Neural crest cell (in vitro differentiated cells): Measurements from ENCODE around the gene SORCS2. TPM values are rescaled to one million over a fixed set of nuclear protein-coding genes. Genes with fewer than 3 reads are reported as not detected.

ENCODE experiments used
- DNase-seq: peaks from one replicate; pipeline ENCODE4 v3.0.0; 2021; ENCODE audit warnings: low read depth, mixed read lengths, low spot score
- H3K27ac Mint-ChIP-seq: one replicate; pipeline ENCODE4 v1.8.0; 2021; ENCODE audit warnings: mild to moderate bottlenecking, mixed read lengths; ENCODE audit not compliant: unreplicated experiment
- H3K27me3 Mint-ChIP-seq: 2 replicates; pipeline ENCODE4 v1.8.0; 2021; ENCODE audit warnings: low read depth, mild to moderate bottlenecking, mixed read lengths
- H3K36me3 Mint-ChIP-seq: 2 replicates; pipeline ENCODE4 v1.8.0; 2021; ENCODE audit warnings: low read depth, mild to moderate bottlenecking, mixed read lengths
- H3K4me1 Mint-ChIP-seq: 2 replicates; pipeline ENCODE4 v1.8.0; 2021; ENCODE audit warnings: mixed read lengths
- H3K4me3 Mint-ChIP-seq: one replicate; pipeline ENCODE4 v1.8.0; 2021; ENCODE audit warnings: mild to moderate bottlenecking, mixed read lengths
- H3K9me3 Mint-ChIP-seq: 2 replicates; pipeline ENCODE4 v1.8.0; 2021; ENCODE audit warnings: mixed read lengths
- CTCF ChIP-seq: fragments of 200-600 bp; sonication (generic); conservative IDR thresholded peaks from 2 replicates; pipeline ENCODE4 v1.5.0; 2021; ENCODE audit warnings: antibody characterized with exemption, mild to moderate bottlenecking
- total RNA-seq: library from RNA; stranded (reverse); gene quantifications from 2 replicates; pipeline ENCODE4 v1.2.1, GENCODE V29; 2021

The SORCS2 gene
- total RNA-seq, 1 donor from 2014 or later, result 1.1 TPM

GRCh38 chr4:7649411-7649740 lies 457.0 kb downstream of the SORCS2 start:
- no peak for TF ChIP-seq CTCF

DNA sequence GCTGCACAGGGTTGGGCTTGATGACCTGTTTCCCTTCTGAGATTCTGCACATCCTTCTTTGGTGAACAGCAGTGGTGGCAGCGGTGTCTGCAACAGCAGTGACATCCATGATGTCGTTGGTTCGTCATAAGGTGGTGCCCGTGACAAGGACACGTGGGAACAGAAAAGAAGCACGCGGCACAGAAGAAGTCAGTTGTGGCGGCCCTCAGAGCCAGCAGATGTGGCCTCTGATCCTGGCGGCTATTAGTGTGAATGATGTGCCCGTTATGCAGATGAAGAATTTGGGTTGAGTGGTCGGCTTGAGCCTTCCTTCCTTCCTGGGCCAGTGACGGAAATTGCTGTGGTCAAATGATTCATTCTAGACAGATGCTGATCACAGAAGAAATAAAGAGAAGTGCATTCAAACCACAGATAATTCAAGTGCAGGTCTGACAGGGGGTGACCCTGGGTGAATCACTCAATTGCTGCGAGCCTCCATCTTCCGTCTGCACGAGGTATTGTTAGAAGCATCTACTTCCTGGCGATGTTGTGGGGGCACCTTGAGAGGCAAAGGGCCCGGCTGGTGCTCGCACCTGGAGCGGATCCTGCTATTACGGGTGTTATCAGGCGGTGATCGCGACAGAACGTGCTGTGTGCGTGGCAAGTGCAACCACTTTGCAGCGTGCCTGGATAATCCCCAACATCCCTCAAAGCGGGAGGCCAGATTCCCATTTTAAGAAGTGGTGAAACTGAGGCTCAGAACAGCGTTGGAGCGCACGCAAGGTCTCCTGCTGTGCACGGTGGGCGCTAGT lies 457.6 kb downstream of the SORCS2 start:
- peaks cover 47% of the 10 kb centered on the region for H3K4me1 Mint-ChIP-seq
- no peak overlapping the region for H3K27ac Mint-ChIP-seq
- H3K36me3 Mint-ChIP-seq, result no peaks in the 10 kb centered on the region
- H3K4me3 Mint-ChIP-seq, result no peak overlapping the region
- H3K27me3 Mint-ChIP-seq, result peaks cover under 1% of the 10 kb centered on the region
- DNase-seq, result no peak
- H3K9me3 Mint-ChIP-seq, result peaks cover 3% of the 10 kb centered on the region
- no peak for TF ChIP-seq CTCF

More at GRCh38 chr4:7649411-7649740, 457.0 kb downstream of the SORCS2 start:
- Mint-ChIP-seq H3K4me1 (peaks cover 44% of the 10 kb centered on the region), H3K27me3 (no peaks in the 10 kb centered on the region), H3K36me3 (no peaks in the 10 kb centered on the region), H3K27ac (no peak overlapping the region), H3K4me3 (no peak overlapping the region), H3K9me3 (peaks cover 7% of the 10 kb centered on the region)
- no peak for DNase-seq

GRCh38 chr4:7650606-7651385 lies 458.5 kb downstream of the SORCS2 start:
- TF ChIP-seq CTCF, result peak; percentile 34

DNA sequence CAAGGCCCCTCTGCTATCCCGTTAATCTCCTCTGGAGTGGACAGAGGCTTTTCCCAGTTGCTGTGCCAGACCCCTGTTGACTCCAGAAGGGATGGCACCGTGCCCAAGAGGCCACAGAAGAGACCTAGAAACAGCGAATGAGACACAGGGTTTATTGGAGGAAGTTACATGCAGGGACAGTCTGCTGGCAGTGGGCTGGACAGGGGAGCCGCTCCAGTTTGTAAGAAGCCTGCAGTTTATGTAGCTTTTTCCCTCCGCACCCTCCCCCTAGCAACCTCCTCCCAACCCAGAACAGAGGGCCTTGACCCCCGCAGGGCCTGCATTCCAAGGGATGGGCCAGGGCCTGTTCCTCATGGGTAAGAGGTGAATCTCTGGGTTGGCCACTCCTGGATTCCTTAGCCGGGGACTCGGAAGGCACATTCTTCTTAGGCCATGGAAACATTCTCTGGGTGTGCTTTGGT lies 459.2 kb downstream of the SORCS2 start:
- Mint-ChIP-seq H3K4me3 (no peak overlapping the region), H3K27me3 (peaks cover 3% of the 10 kb centered on the region), H3K27ac (peak overlapping the region; percentile 78), H3K9me3 (no peaks in the 10 kb centered on the region), H3K4me1 (peaks cover 61% of the 10 kb centered on the region), H3K36me3 (no peaks in the 10 kb centered on the region)
- no peak for DNase-seq
- no peak for TF ChIP-seq CTCF

More at GRCh38 chr4:7650606-7651385, 458.5 kb downstream of the SORCS2 start:
- Mint-ChIP-seq H3K36me3 (no peaks in the 10 kb centered on the region), H3K9me3 (no peaks in the 10 kb centered on the region), H3K4me1 (peaks cover 55% of the 10 kb centered on the region), H3K4me3 (no peak overlapping the region), H3K27ac (no peak overlapping the region), H3K27me3 (peaks cover 3% of the 10 kb centered on the region)
- peak; percentile 28 for DNase-seq

- no peak overlapping the region for H3K4me3 Mint-ChIP-seq
- no peak for TF ChIP-seq CTCF
- H3K27me3 Mint-ChIP-seq, result peaks cover 3% of the 10 kb centered on the region
- DNase-seq, result no peak
- H3K9me3 Mint-ChIP-seq, result no peaks in the 10 kb centered on the region
- peaks cover 61% of the 10 kb centered on the region for H3K4me1 Mint-ChIP-seq
- H3K36me3 Mint-ChIP-seq, result no peaks in the 10 kb centered on the region
- peak overlapping the region; percentile 78 for H3K27ac Mint-ChIP-seq
These were observed 459.7 kb downstream of the SORCS2 start for GRCh38 chr4:7652006-7652405.
